ENCODE measurements around the gene FUBP1. TPM values are rescaled to one million over a fixed set of nuclear protein-coding genes. Genes with fewer than 3 reads are reported as not detected.
"Not testable (repeated sequence)": the region's sequence is repeated elsewhere in the genome, so short reads cannot be mapped to it uniquely, and the experiment has no call there.

FUBP1 gene
- 96.9 and 104 TPM in 2 replicates for total RNA-seq (2014; rRNA removed; shearing (Covaris generic))

- peak; percentile 100 for DNase-seq (ENCODE audit: low read depth)
Observed at GRCh38 chr1:77978969-77979876, at the start of gene FUBP1. TSS of gene FUBP1 (minus strand) at chr1:77979072. CDS start at chr1:77979004, 68 bp downstream.

- not testable (repeated sequence) for DNase-seq (ENCODE audit: low read depth)
Observed at GRCh38 chr1:78021134-78021533, 42.3 kb upstream of the FUBP1 start.

GRCh38 chr1:78019024-78019423 is 40.2 kb upstream of the FUBP1 start:
- no peak for DNase-seq (ENCODE audit: low read depth)

GRCh38 chr1:78015148-78015547 is 36.3 kb upstream of the FUBP1 start:
- no peak for DNase-seq (ENCODE audit: low read depth)

GRCh38 chr1:78011050-78011449 is 32.2 kb upstream of the FUBP1 start:
- DNase-seq (ENCODE audit: low read depth), result no peak

GRCh38 chr1:78009836-78010235 is 31.0 kb upstream of the FUBP1 start:
- no peak for DNase-seq (ENCODE audit: low read depth)

- DNase-seq (ENCODE audit: low read depth), result no peak
Observed at GRCh38 chr1:78009276-78009675, 30.4 kb upstream of the FUBP1 start.

GRCh38 chr1:78007677-78008341 is 28.9 kb upstream of the FUBP1 start:
- DNase-seq (ENCODE audit: low read depth), result no peak

GRCh38 chr1:78006521-78006920 is 27.6 kb upstream of the FUBP1 start:
- DNase-seq (ENCODE audit: low read depth), result no peak

- peak; percentile 77 for DNase-seq (ENCODE audit: low read depth)
Observed at GRCh38 chr1:78005755-78006154, 26.9 kb upstream of the FUBP1 start.

- no peak for DNase-seq (ENCODE audit: low read depth)
Observed at GRCh38 chr1:78005448-78005722, 26.5 kb upstream of the FUBP1 start.

- DNase-seq (ENCODE audit: low read depth), result peak; percentile 95
Observed at GRCh38 chr1:78004719-78005447, 26.0 kb upstream of the FUBP1 start, which contains the start of gene DNAJB4. TSS of gene DNAJB4 (plus strand) at chr1:78004939. CDS start at chr1:78005111, 172 bp downstream.

- peak; percentile 86 for DNase-seq (ENCODE audit: low read depth)
Observed at GRCh38 chr1:78003882-78004718, 25.2 kb upstream of the FUBP1 start.

- DNase-seq (ENCODE audit: low read depth), result no peak
Observed at GRCh38 chr1:78003070-78003746, 24.3 kb upstream of the FUBP1 start.

GRCh38 chr1:78000536-78000935 is 21.7 kb upstream of the FUBP1 start:
- not testable (repeated sequence) for DNase-seq (ENCODE audit: low read depth)

GRCh38 chr1:77996734-77997133 is 17.9 kb upstream of the FUBP1 start:
- DNase-seq (ENCODE audit: low read depth), result no peak

- no peak for DNase-seq (ENCODE audit: low read depth)
Observed at GRCh38 chr1:77994117-77994705, 15.3 kb upstream of the FUBP1 start.

- DNase-seq (ENCODE audit: low read depth), result no peak
Observed at GRCh38 chr1:77991638-77992037, 12.8 kb upstream of the FUBP1 start.

- no peak for DNase-seq (ENCODE audit: low read depth)
Observed at GRCh38 chr1:77990629-77991204, 11.8 kb upstream of the FUBP1 start.

GRCh38 chr1:77989744-77990143 is 10.9 kb upstream of the FUBP1 start:
- DNase-seq (ENCODE audit: low read depth), result no peak
